ENCODE data around the gene PLG.

PLG gene

DNA sequence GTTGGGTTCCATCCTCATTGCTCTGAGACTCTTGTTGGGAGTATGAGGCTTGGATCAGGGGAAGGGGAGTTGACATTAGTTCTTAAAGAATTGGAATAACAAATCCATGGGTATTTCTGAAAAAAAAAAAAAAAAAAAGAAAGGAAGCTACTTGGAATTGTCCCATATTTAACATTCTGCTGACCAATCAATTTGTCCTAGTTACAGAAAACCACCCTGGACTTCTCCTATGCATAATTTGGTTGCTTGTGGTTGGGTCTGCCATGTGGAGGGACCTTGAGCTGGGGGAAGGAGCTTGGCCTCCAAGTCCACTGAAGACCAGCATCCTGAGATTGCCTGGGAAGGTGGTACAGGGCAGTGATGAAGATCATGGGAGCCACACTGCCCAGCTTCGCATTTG is 32.6 kb downstream of the PLG start:
- Histone ChIP-seq H3K4me2 (ENCODE audit: low read depth, low read length) (no peak overlapping the region), H2AFZ (ENCODE audit: low read length) (no peak overlapping the region), H3K27ac (ENCODE audit: low read length) (no peak overlapping the region), H3K9me2 (replicated peaks; ENCODE audit: insufficient read depth, low read length) (no peaks in the 10 kb centered on the region), H3K4me1 (ENCODE audit: low read length) (no peaks in the 10 kb centered on the region), H3K36me3 (replicated peaks; ENCODE audit: insufficient read depth, low read length) (no peaks in the 10 kb centered on the region), H3K9ac (ENCODE audit: low read length) (no peak overlapping the region), H3K4me3 (ENCODE audit: low read length) (no peak overlapping the region), H3K79me2 (ENCODE audit: low read length) (no peaks in the 10 kb centered on the region), H3F3A (ENCODE audit: insufficient read depth, low read length) (no peaks in the 10 kb centered on the region), H4K20me1 (ENCODE audit: insufficient read depth, low read length) (no peaks in the 10 kb centered on the region), H3K9me3 (replicated peaks; ENCODE audit: insufficient read depth, low read length) (no peaks in the 10 kb centered on the region), H3K27me3 (replicated peaks; ENCODE audit: insufficient read depth, low read length) (no peaks in the 10 kb centered on the region)
- no peak for TF ChIP-seq EZH2phosphoT487 (IDR thresholded peaks at IDR 0.05; ENCODE audit: low read length)
- no peak for TF ChIP-seq CTCF (IDR thresholded peaks at IDR 0.05; ENCODE audit: low read length)
- no peak for TF ChIP-seq EZH2 (optimal IDR thresholded peaks at IDR 0.05; ENCODE audit: low read depth, low read length)
- no peak for DNase-seq

DNA sequence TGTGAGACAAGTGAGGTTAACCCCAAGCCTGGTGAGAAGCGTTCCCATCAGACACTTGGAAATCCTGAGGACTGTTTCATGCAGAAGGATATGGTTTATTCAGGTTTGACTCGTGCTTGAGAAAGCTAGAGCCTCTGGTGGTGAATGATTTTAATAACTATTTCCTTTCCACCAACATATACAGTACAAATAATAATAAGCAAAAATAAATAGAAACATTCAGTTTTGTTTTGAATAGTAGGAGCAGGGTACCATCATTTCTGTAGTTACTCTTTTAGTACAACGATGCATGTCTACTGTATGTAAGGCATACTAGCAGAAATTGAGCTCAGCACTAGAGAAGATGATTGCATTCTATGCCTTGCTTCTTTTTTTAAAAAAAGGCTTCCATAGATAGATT is 33.5 kb downstream of the PLG start:
- Histone ChIP-seq H3F3A (ENCODE audit: insufficient read depth, low read length) (no peaks in the 10 kb centered on the region), H4K20me1 (ENCODE audit: insufficient read depth, low read length) (no peaks in the 10 kb centered on the region)

DNA sequence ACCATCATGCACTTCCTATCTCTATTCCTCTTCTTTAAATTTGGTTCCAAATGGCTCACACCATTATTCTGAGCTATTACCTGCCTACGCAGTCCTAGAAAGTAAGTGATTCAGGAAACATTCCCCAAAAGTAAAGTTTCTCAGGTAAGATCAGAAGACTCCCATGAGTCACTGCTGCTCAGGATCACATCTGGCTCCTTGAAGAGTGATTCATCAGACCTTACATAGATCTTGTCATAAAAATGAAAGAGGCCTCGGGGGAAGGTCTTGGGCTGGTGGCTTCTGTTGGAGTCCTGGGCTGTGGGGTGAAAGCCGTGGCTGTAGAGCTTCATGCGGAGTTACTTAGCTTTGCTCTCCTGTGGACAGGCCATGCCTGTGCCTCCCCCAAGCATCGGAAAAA is 35.9 kb downstream of the PLG start:
- H3K36me3 ChIP-seq (replicated peaks; ENCODE audit: insufficient read depth, low read length), result no peaks in the 10 kb centered on the region
- no peak overlapping the region for H3K27ac ChIP-seq (ENCODE audit: low read length)
- no peak overlapping the region for H3K9ac ChIP-seq (ENCODE audit: low read length)
- no peak overlapping the region for H3K4me2 ChIP-seq (ENCODE audit: low read depth, low read length)
- no peak overlapping the region for H2AFZ ChIP-seq (ENCODE audit: low read length)
- no peaks in the 10 kb centered on the region for H3F3A ChIP-seq (ENCODE audit: insufficient read depth, low read length)
- no peaks in the 10 kb centered on the region for H3K27me3 ChIP-seq (replicated peaks; ENCODE audit: insufficient read depth, low read length)
- no peak overlapping the region for H3K4me3 ChIP-seq (ENCODE audit: low read length)
- no peak for DNase-seq
- H4K20me1 ChIP-seq (ENCODE audit: insufficient read depth, low read length), result no peaks in the 10 kb centered on the region
- H3K9me3 ChIP-seq (replicated peaks; ENCODE audit: insufficient read depth, low read length), result no peaks in the 10 kb centered on the region
- H3K9me2 ChIP-seq (replicated peaks; ENCODE audit: insufficient read depth, low read length), result no peaks in the 10 kb centered on the region
- no peaks in the 10 kb centered on the region for H3K4me1 ChIP-seq (ENCODE audit: low read length)
- H3K79me2 ChIP-seq (ENCODE audit: low read length), result no peaks in the 10 kb centered on the region
- TF ChIP-seq EZH2 (optimal IDR thresholded peaks at IDR 0.05; ENCODE audit: low read depth, low read length) (no peak), EZH2phosphoT487 (IDR thresholded peaks at IDR 0.05; ENCODE audit: low read length) (no peak), CTCF (IDR thresholded peaks at IDR 0.05; ENCODE audit: low read length) (no peak)

More for the DNA sequence above, 33.5 kb downstream of the PLG start:
- DNase-seq, result no peak
- TF ChIP-seq EZH2 (optimal IDR thresholded peaks at IDR 0.05; ENCODE audit: low read depth, low read length) (no peak), CTCF (IDR thresholded peaks at IDR 0.05; ENCODE audit: low read length) (no peak), EZH2phosphoT487 (IDR thresholded peaks at IDR 0.05; ENCODE audit: low read length) (no peak)
- H3K79me2 ChIP-seq (ENCODE audit: low read length), result no peaks in the 10 kb centered on the region
- H3K36me3 ChIP-seq (replicated peaks; ENCODE audit: insufficient read depth, low read length), result no peaks in the 10 kb centered on the region
- H3K9ac ChIP-seq (ENCODE audit: low read length), result no peak overlapping the region
- no peaks in the 10 kb centered on the region for H3K27me3 ChIP-seq (replicated peaks; ENCODE audit: insufficient read depth, low read length)
- no peaks in the 10 kb centered on the region for H3K9me3 ChIP-seq (replicated peaks; ENCODE audit: insufficient read depth, low read length)
- H3K9me2 ChIP-seq (replicated peaks; ENCODE audit: insufficient read depth, low read length), result no peaks in the 10 kb centered on the region
- no peak overlapping the region for H3K27ac ChIP-seq (ENCODE audit: low read length)
- no peak overlapping the region for H3K4me2 ChIP-seq (ENCODE audit: low read depth, low read length)
- no peak overlapping the region for H2AFZ ChIP-seq (ENCODE audit: low read length)
- H3K4me1 ChIP-seq (ENCODE audit: low read length), result no peaks in the 10 kb centered on the region
- no peak overlapping the region for H3K4me3 ChIP-seq (ENCODE audit: low read length)
